Measurements from ENCODE around the gene RGS18. TPM values are rescaled to one million over a fixed set of nuclear protein-coding genes. Genes with fewer than 3 reads are reported as not detected.
A peak's percentile ranks its signal among the peaks of the same experiment; 100 is the strongest.

RGS18 gene
- total and polyA plus RNA-seq, 2 of the 8 experiments (the other 6 are each of a cell fraction or from before 2014, with no cell fraction given): not detected

- DNase-seq (ENCODE audit: low read depth in 1 of 2, low spot score in 2 of 2) (no peak), FAIRE-seq (no peak)
- H3K4me2 ChIP-seq (ENCODE audit: insufficient read depth in 1 of 2, low read depth in 2 of 2, low read length in 2 of 2): peak overlapping the region in 1 of 2 experiments; percentile 25; a peak in 1 of 4 replicates
- no peak overlapping the region for H2BK5ac ChIP-seq (ENCODE audit: low read depth, low read length)
- H2BK15ac ChIP-seq (ENCODE audit: low read length): no peak overlapping the region
- H4K8ac ChIP-seq (ENCODE audit: extremely low read depth, insufficient read depth, low read length): no peak overlapping the region
- no peaks in the 10 kb centered on the region for H3K27me3 ChIP-seq (replicated peaks in 1 of 4; ENCODE audit: control insufficient read depth in 3 of 4, extremely low read depth in 1 of 4, insufficient read depth in 3 of 4, low read length in 3 of 4)
- CTCF ChIA-PET (ENCODE audit: partially characterized antibody): interaction anchor here (0.9 kb wide), 1 partner anchor 133 kb away, joined by 3 read pairs; no protein-coding TSS in a partner anchor
- H3K27ac ChIP-seq (ENCODE audit: low read depth, low read length): no peak overlapping the region
- no peak overlapping the region for H3K18ac ChIP-seq (ENCODE audit: extremely low read depth, low read length)
- H2AFZ ChIP-seq (ENCODE audit: low read length): no peak overlapping the region
- no peak overlapping the region for H2BK120ac ChIP-seq (replicated peaks; ENCODE audit: low read depth, low read length)
- H3K9me3 ChIP-seq (ENCODE audit: insufficient read depth in 2 of 2, low read depth in 1 of 2, low read length in 1 of 2): no peaks in the 10 kb centered on the region
- no peaks in the 10 kb centered on the region for H3K79me1 ChIP-seq (ENCODE audit: low read depth, low read length)
- 32% methylated on average over 2 of the region's 2 CpGs; no CpG with 5 or more reads in 1 of the 2 experiments for WGBS, 2 experiments (ENCODE audit: extremely low coverage in 1 of 2, insufficient coverage in 1 of 2, insufficient read length in 1 of 2, insufficient replicate concordance in 2 of 2, low coverage in 1 of 2, low lambda C conversion rate in 2 of 2, missing lambda C conversion rate in 1 of 2)
- no peak overlapping the region for H4K91ac ChIP-seq (replicated peaks; ENCODE audit: insufficient read length, low read length)
- no peak overlapping the region for H2BK12ac ChIP-seq (ENCODE audit: low read depth, low read length)
- no peak overlapping the region for H3K4ac ChIP-seq (replicated peaks; ENCODE audit: insufficient read length, low read depth, low read length)
- H2AK5ac ChIP-seq (ENCODE audit: low read depth, low read length): no peak overlapping the region
- H4K20me1 ChIP-seq (replicated peaks in 1 of 2; ENCODE audit: control insufficient read depth in 1 of 2, insufficient read depth in 2 of 2, low read length in 2 of 2): no peaks in the 10 kb centered on the region
- H3K79me2 ChIP-seq (ENCODE audit: control insufficient read depth in 1 of 2, insufficient read depth in 2 of 2, low read length in 2 of 2): no peaks in the 10 kb centered on the region
- H3K23me2 ChIP-seq (ENCODE audit: low read depth, low read length): no peaks in the 10 kb centered on the region
- H3K36me3 ChIP-seq (ENCODE audit: control insufficient read depth in 2 of 4, insufficient read depth in 4 of 4, low read length in 3 of 4): no peaks in the 10 kb centered on the region
- POLR2A ChIA-PET (ENCODE audit: partially characterized antibody): no interaction called here
- no peak overlapping the region for H3K56ac ChIP-seq (replicated peaks; ENCODE audit: insufficient read length, low read depth, low read length)
- H3K4me1 ChIP-seq (replicated peaks in 1 of 4; ENCODE audit: control insufficient read depth in 3 of 4, insufficient read depth in 4 of 4, low read length in 3 of 4): peaks cover 0 to 5% (median 2%) of the 10 kb centered on the region in 4 experiments; a peak in 1 of 7 replicates
- no peak overlapping the region for H3K23ac ChIP-seq (ENCODE audit: insufficient read length)
- H4K5ac ChIP-seq (ENCODE audit: insufficient read length, low read depth, low read length): no peak overlapping the region
- no peak overlapping the region for H3K9ac ChIP-seq (replicated peaks in 1 of 4; ENCODE audit: extremely low read depth in 1 of 4, low read depth in 3 of 4, low read length in 3 of 4)
- H3K4me3 ChIP-seq (ENCODE audit: extremely low read depth in 1 of 4, insufficient read depth in 2 of 4, low read depth in 3 of 4, low read length in 4 of 4): peak overlapping the region in 1 of 4 experiments; percentile 34; a peak in 1 of 8 replicates
- TF ChIP-seq ATF2 (IDR thresholded peaks at IDR 0.05; ENCODE audit: low read length): no peak
- no peak for TF ChIP-seq SUZ12 (IDR thresholded peaks at IDR 0.05; ENCODE audit: low read length)
- peak; percentile 96 for TF ChIP-seq MAFK (IDR thresholded peaks at IDR 0.05; ENCODE audit: low read depth, low read length)
- no peak for TF ChIP-seq EP300 (IDR thresholded peaks at IDR 0.05; ENCODE audit: borderline replicate concordance in 1 of 2, low read depth in 2 of 2, low read length in 2 of 2)
- no peak overlapping the region for H2BK20ac ChIP-seq (ENCODE audit: low read length)
- H3K14ac ChIP-seq (ENCODE audit: insufficient read length): no peak overlapping the region
These were observed 32.1 kb upstream of the RGS18 start for GRCh38 chr1:192126030-192126619.
